ENCODE results near the gene SSX7.
"Not testable (repeated sequence)": the region's sequence is repeated elsewhere in the genome, so short reads cannot be mapped to it uniquely, and the experiment has no call there.

Gene SSX7, protein sequence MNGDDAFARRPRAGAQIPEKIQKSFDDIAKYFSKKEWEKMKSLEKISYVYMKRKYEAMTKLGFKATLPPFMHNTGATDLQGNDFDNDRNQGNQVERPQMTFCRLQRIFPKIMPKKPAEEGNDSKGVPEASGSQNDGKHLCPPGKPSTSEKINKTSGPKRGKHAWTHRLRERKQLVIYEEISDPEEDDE

GRCh38 chrX:52654800-52655199 is at the start of gene SSX7:
SSX7 (minus strand) TSS chrX:52654900; CDS start chrX:52653472, 1,428 bp downstream.
- in situ Hi-C loops (cut with MboI; ENCODE audit: low pct_unique_long_range_greater_than_20kb, low sequenced_read_pairs); DNase-seq: not testable (repeated sequence)

- not testable (repeated sequence) for DNase-seq
These were observed 37.3 kb upstream of the SSX7 start for GRCh38 chrX:52692034-52692433.

GRCh38 chrX:52662218-52662617 is 7.5 kb upstream of the SSX7 start:
- in situ Hi-C loops (cut with MboI; ENCODE audit: low pct_unique_long_range_greater_than_20kb, low sequenced_read_pairs); DNase-seq: not testable (repeated sequence)

More at GRCh38 chrX:52692034-52692433, 37.3 kb upstream of the SSX7 start:
- in situ Hi-C loops (cut with MboI; ENCODE audit: low pct_unique_long_range_greater_than_20kb, low sequenced_read_pairs), result not testable (repeated sequence)

- in situ Hi-C loops (cut with MboI; ENCODE audit: low pct_unique_long_range_greater_than_20kb, low sequenced_read_pairs), result not testable (repeated sequence)
These were observed 775 bp upstream of the SSX7 start for GRCh38 chrX:52655475-52655874.

GRCh38 chrX:52650676-52651075 is 4.0 kb downstream of the SSX7 start:
- DNase-seq; in situ Hi-C loops (cut with MboI; ENCODE audit: low pct_unique_long_range_greater_than_20kb, low sequenced_read_pairs): not testable (repeated sequence)

More at GRCh38 chrX:52655475-52655874, 775 bp upstream of the SSX7 start:
- DNase-seq, result not testable (repeated sequence)

DNA sequence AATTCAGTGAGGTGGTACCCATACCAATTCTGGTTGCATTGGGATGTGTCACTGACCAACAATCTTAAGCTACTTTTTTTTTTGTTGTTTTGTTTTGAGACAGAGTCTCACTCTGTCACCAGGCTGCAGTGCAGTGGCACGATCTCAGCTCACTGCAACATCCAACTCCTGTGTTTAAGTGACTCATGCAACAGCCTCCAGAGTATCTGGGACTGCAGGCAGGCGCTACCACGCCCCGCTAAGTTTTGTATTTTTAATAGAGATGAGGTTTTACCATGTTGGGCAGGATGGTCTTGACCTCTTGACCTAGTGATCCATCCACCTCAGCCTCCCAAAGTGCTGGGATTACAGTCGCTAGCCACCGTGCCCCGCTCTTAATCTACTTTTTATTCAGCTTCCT is 5.7 kb downstream of the SSX7 start:
- in situ Hi-C loops (cut with MboI; ENCODE audit: low pct_unique_long_range_greater_than_20kb, low sequenced_read_pairs); DNase-seq: not testable (repeated sequence)

- DNase-seq; in situ Hi-C loops (cut with MboI; ENCODE audit: low pct_unique_long_range_greater_than_20kb, low sequenced_read_pairs): not testable (repeated sequence)
These were observed 26.2 kb downstream of the SSX7 start for GRCh38 chrX:52628483-52628882.

- DNase-seq; in situ Hi-C loops (cut with MboI; ENCODE audit: low pct_unique_long_range_greater_than_20kb, low sequenced_read_pairs): not testable (repeated sequence)
These were observed 34.0 kb downstream of the SSX7 start for GRCh38 chrX:52620661-52621060.

GRCh38 chrX:52608961-52609360 is 45.7 kb downstream of the SSX7 start:
- in situ Hi-C loops (cut with MboI; ENCODE audit: low pct_unique_long_range_greater_than_20kb, low sequenced_read_pairs), result no loop called here

DNA sequence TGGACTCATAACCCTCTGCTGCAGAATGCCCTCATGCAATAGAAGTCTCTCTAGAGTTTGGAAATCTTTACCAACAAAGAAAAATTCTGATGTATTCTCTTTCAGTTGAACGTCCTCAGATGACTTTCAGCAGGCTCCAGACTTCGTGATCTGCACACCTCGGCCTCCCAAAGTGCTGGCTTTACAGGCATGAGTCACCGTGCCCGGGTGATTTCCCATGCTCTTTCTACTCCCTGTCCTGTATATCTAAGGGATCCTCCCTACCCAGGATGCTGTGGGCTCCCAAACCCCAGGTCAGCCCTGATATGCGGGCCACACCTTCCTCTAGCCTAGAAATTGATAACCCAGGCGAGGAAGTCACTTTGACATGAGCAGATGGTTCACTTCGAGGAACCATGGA is 51.5 kb downstream of the SSX7 start:
- DNase-seq; in situ Hi-C loops (cut with MboI; ENCODE audit: low pct_unique_long_range_greater_than_20kb, low sequenced_read_pairs): not testable (repeated sequence)

More at GRCh38 chrX:52608961-52609360, 45.7 kb downstream of the SSX7 start:
- DNase-seq, result no peak

DNA sequence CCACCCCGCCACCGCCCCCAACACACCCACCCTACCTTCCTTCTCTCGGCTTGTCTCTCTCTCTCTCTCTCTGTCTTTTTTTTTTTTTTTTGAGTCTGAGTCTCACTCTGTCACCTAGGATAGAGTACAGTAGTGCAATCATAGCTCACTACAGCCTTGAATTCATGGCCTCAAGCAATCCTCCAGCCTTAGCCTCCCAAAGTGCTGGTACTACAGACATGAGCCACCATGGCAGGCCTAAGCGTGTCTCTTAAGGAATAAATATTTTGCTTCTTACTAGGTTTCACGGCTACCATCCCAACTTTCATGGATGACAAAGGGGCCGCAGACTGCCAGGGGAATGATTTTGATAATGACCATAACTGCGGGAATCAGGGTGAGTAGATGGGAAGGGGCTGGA is 55.8 kb downstream of the SSX7 start:
- in situ Hi-C loops (cut with MboI; ENCODE audit: low pct_unique_long_range_greater_than_20kb, low sequenced_read_pairs), result no loop called here
- DNase-seq, result no peak

DNA sequence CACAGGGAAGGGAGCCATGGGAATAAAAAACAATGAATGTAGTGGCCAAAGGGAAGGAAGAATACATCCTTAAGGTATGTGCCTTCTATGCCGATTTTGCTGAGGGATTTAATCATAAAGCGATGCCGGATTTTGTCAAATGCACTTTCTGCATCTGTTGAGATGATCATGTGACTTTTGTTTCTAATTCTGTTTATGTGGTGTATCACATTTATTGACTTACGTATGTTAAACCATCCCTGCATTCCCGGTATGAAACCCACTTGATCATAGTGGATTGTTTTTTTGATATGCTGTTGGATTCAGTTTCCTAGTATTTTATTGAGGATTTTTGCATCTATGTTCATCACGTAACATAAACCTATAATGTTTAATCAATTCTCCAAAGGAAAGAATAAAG is 60.0 kb downstream of the SSX7 start:
- DNase-seq, result no peak
- in situ Hi-C loops (cut with MboI; ENCODE audit: low pct_unique_long_range_greater_than_20kb, low sequenced_read_pairs), result no loop called here
